Mesendoderm (in vitro differentiated cells): Measurements from ENCODE around the gene TOMM34.

ENCODE experiments used
- DNase-seq: peaks from one replicate; pipeline ENCODE4 v3.0.0; 2013
- H2AK5ac ChIP-seq: 2 replicates; pipeline ENCODE4 v1.6.1; 2013; ENCODE audit warnings: low read length, inconsistent platforms
- H2BK120ac ChIP-seq: 2 replicates; pipeline ENCODE4 v1.6.1; 2013; ENCODE audit warnings: low read depth, mild to moderate bottlenecking, low read length, moderate library complexity, mixed read lengths
- H2BK15ac ChIP-seq: replicated peaks from 2 replicates; pipeline ENCODE4 v1.6.1; 2013; ENCODE audit warnings: low read depth, mild to moderate bottlenecking, moderate library complexity
- H2BK5ac ChIP-seq: 2 replicates; pipeline ENCODE4 v1.6.1; 2013; ENCODE audit warnings: low read length, inconsistent platforms
- H3K18ac ChIP-seq: 2 replicates; pipeline ENCODE4 v1.6.1; 2013; ENCODE audit warnings: mild to moderate bottlenecking, low read length, mixed read lengths
- H3K23ac ChIP-seq: one replicate; pipeline ENCODE4 v1.6.1; 2013; ENCODE audit warnings: low read length
- H3K27ac ChIP-seq: 2 replicates; pipeline ENCODE4 v1.5.1; 2013; ENCODE audit warnings: low read depth, mild to moderate bottlenecking, inconsistent platforms, low read length, moderate library complexity
- H3K27me3 ChIP-seq: 2 replicates; pipeline ENCODE4 v1.6.1; 2013; ENCODE audit warnings: low read length, control low read depth, mild to moderate bottlenecking, inconsistent platforms; ENCODE audit not compliant: insufficient read depth, poor library complexity
- H3K36me3 ChIP-seq: 2 replicates; pipeline ENCODE4 v1.6.1; 2013; ENCODE audit warnings: low read length, inconsistent platforms; ENCODE audit not compliant: control insufficient read depth, insufficient read depth
- H3K4ac ChIP-seq: one replicate; pipeline ENCODE4 v1.6.1; 2013; ENCODE audit warnings: low read depth, mild to moderate bottlenecking, low read length, moderate library complexity
- H3K4me1 ChIP-seq: 2 replicates; pipeline ENCODE4 v1.6.1; 2013; ENCODE audit warnings: low read depth, low read length, inconsistent platforms; ENCODE audit not compliant: control insufficient read depth
- H3K4me2 ChIP-seq: 2 replicates; pipeline ENCODE4 v1.6.1; 2013; ENCODE audit warnings: low read length
- H3K4me3 ChIP-seq: 2 replicates; pipeline ENCODE4 v1.5.1; 2013; ENCODE audit warnings: mild to moderate bottlenecking, low read length
- H3K56ac ChIP-seq: one replicate; pipeline ENCODE4 v1.6.1; 2013; ENCODE audit warnings: low read length
- H3K79me1 ChIP-seq: 2 replicates; pipeline ENCODE4 v1.6.1; 2013; ENCODE audit warnings: low read length, inconsistent platforms
- H3K79me2 ChIP-seq: 2 replicates; pipeline ENCODE4 v1.6.1; 2013; ENCODE audit warnings: mild to moderate bottlenecking, low read length; ENCODE audit not compliant: control insufficient read depth, insufficient read depth
- H3K9ac ChIP-seq: 2 replicates; pipeline ENCODE4 v1.6.1; 2013; ENCODE audit warnings: low read length, inconsistent platforms
- H4K5ac ChIP-seq: one replicate; pipeline ENCODE4 v1.6.1; 2013; ENCODE audit warnings: low read length
- H4K8ac ChIP-seq: one replicate; pipeline ENCODE4 v1.6.1; 2013; ENCODE audit warnings: low read depth, mild to moderate bottlenecking, control low read depth, low read length, moderate library complexity
- WGBS: extraction: QIAGEN DNeasy Blood & Tissue Kit; methylation state at CpG from one replicate; pipeline ENCODE4 v1.1.7; 2013; ENCODE audit warnings: low lambda C conversion rate, missing lambda C conversion rate; ENCODE audit not compliant: insufficient coverage; ENCODE audit errors: extremely low coverage; 5-methylcytosine and 5-hydroxymethylcytosine counted together

TOMM34 gene

DNA sequence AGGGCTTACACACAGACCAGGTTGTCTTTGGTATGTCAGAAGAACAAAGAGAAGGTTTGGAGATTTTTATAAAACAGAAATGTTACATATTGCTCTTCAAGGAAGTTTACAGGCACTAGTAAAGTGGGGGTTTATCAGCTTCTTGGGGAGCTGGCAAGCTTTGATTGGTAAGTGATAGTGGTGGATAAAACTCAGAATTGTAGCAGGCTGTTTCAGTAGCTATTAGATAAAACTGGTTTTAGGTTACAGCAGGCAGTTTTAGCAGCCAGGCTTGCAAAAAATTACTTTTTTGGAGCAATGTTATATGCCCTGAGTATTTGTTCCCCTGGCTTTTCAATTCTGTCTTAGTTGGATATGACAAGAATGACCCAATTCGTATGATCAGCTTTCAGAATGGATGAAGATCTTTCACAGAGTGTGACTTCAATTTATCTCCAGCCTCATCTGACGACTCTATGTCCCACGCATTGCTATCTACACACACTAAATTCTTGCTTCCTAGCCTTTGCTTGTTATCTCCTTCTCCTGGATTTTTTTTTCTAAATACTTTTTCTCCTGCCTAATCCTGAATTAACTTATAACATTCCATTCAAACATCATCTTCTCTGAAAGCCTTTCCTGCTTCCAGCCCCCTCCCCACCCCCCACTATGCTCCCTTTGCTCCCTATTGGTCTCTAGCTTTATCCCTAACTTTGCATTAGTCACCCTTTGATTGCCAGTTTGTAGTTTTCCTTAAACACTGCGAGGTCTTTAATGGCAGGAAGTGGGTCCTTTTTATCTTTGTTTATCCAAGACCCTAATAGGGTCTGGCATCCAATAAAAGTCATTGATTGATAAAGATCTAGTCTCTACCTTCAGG, 1.0 kb upstream of the TOMM34 start:
- Histone ChIP-seq H4K5ac (no peak overlapping the region), H3K79me2 (peaks cover 5% of the 10 kb centered on the region), H3K18ac (no peak overlapping the region), H2BK120ac (no peak overlapping the region), H3K4me1 (peaks cover 10% of the 10 kb centered on the region), H3K4me3 (no peak overlapping the region), H2BK5ac (no peak overlapping the region), H3K79me1 (peaks cover 9% of the 10 kb centered on the region), H2BK15ac (no peak overlapping the region), H3K27me3 (no peaks in the 10 kb centered on the region), H3K9ac (no peak overlapping the region), H3K23ac (no peak overlapping the region), H3K56ac (no peak overlapping the region), H2AK5ac (no peak overlapping the region), H3K36me3 (no peaks in the 10 kb centered on the region), H3K4ac (no peak overlapping the region), H3K27ac (no peak overlapping the region), H4K8ac (no peak overlapping the region), H3K4me2 (no peak overlapping the region)
- DNase-seq, result peak; percentile 87
- WGBS, result no CpG with 5 or more reads among the region's 4 CpGs

DNA sequence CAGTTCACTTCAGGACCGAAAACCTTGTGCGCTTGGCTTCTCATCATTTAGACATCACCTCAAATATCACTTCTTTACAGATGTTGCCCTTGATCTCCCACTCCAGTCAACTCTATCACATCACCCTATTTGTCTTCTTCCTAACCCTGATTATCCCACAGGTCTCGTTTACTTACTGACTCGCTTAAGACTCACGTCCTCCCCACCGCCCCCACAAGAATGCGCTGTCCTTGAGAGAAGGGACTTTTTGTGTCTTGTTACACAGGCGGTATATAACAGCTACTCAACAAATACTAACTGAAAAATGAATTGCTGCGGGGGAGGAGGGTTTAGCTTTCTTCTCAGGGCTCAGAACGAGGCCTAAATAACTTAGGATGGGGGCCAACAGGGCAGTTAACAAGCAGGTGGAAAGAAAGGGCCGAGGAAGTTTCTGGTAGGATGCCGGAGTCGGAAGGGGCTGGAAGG, 527 bp downstream of the TOMM34 start:
- Histone ChIP-seq H3K4me1 (peaks cover 10% of the 10 kb centered on the region), H2AK5ac (no peak overlapping the region), H3K56ac (peak overlapping the region; percentile 94), H3K27ac (peak overlapping the region; percentile 79), H3K4me3 (peak overlapping the region; percentile 77), H2BK5ac (no peak overlapping the region), H3K4me2 (peak overlapping the region; percentile 92), H4K5ac (no peak overlapping the region), H3K9ac (peak overlapping the region; percentile 90), H4K8ac (no peak overlapping the region), H3K79me2 (peaks cover 5% of the 10 kb centered on the region), H3K23ac (no peak overlapping the region), H3K36me3 (no peaks in the 10 kb centered on the region), H2BK15ac (no peak overlapping the region), H3K4ac (no peak overlapping the region), H3K27me3 (no peaks in the 10 kb centered on the region), H3K79me1 (peaks cover 9% of the 10 kb centered on the region), H2BK120ac (no peak overlapping the region), H3K18ac (peak overlapping the region; percentile 81)
- no CpG with 5 or more reads among the region's 13 CpGs for WGBS
- peak; percentile 66 for DNase-seq

DNA sequence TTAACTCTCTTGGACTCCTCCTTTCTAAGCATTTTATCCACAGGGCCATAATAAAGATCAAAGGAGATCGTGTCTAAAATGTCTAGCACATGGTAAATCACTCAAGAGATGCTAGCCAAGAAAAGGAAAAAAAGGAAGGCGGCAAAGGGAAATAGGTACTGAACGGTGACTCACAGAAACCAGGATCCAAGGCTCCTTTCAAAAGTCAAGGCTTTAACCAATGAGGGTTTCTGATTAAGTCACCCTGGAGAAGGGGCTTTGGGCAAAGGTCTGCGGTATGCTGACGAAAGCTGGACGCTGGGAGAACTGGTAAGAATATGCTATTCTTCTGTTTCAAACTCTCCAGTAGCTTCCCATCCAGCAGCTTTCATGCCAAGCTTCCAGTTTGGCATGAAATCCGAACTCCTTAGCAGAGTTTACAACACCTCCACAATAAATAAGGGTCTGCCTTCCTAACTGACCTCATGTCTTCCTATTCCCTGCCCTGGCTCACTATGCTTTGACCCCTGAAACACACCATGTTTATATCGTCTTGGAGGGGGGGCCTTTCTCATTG, 1.0 kb downstream of the TOMM34 start:
- H2AK5ac ChIP-seq, result no peak overlapping the region
- H3K18ac ChIP-seq, result no peak overlapping the region
- H3K4me3 ChIP-seq, result peak overlapping the region; percentile 77
- no peak overlapping the region for H2BK5ac ChIP-seq
- DNase-seq, result peak; percentile 19
- no peak overlapping the region for H3K23ac ChIP-seq
- H2BK15ac ChIP-seq, result no peak overlapping the region
- WGBS, result no CpG with 5 or more reads among the region's 8 CpGs
- H4K8ac ChIP-seq, result no peak overlapping the region
- H3K4me1 ChIP-seq, result peaks cover 10% of the 10 kb centered on the region
- no peak overlapping the region for H3K27ac ChIP-seq
- H2BK120ac ChIP-seq, result no peak overlapping the region
- peak overlapping the region; percentile 92 for H3K4me2 ChIP-seq
- peaks cover 5% of the 10 kb centered on the region for H3K79me2 ChIP-seq
- H3K79me1 ChIP-seq, result peaks cover 9% of the 10 kb centered on the region
- H3K36me3 ChIP-seq, result no peaks in the 10 kb centered on the region
- H3K4ac ChIP-seq, result no peak overlapping the region
- no peaks in the 10 kb centered on the region for H3K27me3 ChIP-seq
- H3K56ac ChIP-seq, result peak overlapping the region; percentile 94
- no peak overlapping the region for H4K5ac ChIP-seq
- H3K9ac ChIP-seq, result peak overlapping the region; percentile 90

DNA sequence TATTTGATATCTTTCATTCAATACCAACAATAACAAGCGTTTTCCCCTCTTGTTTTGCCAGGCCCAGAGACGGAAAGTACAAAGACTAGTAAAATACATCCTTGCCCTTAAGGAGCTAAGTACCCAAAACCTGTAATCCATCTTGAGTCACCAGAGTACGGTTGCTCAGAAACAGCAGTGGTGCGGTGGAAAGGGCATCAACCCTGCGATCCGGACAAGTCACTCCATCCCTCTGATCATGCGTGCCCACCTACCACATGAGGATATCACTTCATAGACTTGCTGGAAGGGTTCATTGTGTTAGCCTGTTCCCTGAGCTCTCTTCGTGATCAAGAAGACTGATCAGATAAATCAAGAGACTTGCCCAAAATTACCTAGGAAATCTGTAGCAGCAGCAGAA, 1.9 kb downstream of the TOMM34 start:
- Histone ChIP-seq H2BK5ac (no peak overlapping the region), H3K4me3 (no peak overlapping the region), H4K8ac (no peak overlapping the region), H3K4me2 (no peak overlapping the region), H3K4ac (no peak overlapping the region), H3K79me1 (peaks cover 9% of the 10 kb centered on the region), H3K79me2 (peaks cover 5% of the 10 kb centered on the region), H3K23ac (no peak overlapping the region), H3K18ac (no peak overlapping the region), H3K4me1 (peaks cover 10% of the 10 kb centered on the region), H2BK120ac (no peak overlapping the region), H4K5ac (no peak overlapping the region), H3K27me3 (no peaks in the 10 kb centered on the region), H3K56ac (no peak overlapping the region), H3K27ac (no peak overlapping the region), H3K9ac (peak overlapping the region; percentile 6), H3K36me3 (no peaks in the 10 kb centered on the region), H2AK5ac (no peak overlapping the region), H2BK15ac (no peak overlapping the region)
- no peak for DNase-seq
- WGBS, result no CpG with 5 or more reads among the region's 8 CpGs

DNA sequence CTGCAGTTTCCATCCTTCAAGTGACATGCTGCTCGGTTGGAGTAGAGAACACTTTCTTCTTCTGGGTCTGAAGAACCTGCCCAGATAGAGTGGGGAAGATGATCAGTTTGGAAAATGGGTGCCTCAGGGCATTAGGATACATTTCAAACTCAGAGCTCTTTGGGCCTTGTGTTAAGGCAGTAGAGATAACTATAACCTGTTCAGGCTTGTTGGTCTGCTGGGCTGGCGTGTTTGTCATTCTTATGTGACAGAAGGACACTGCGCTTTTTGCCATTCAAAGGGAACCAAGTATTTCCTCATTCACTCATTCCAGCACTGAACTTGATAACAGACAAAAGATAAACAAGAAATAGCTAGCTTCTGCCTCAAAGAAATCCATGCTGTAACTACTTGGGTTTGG, 3.8 kb downstream of the TOMM34 start:
- Histone ChIP-seq H3K4ac (no peak overlapping the region), H3K4me2 (no peak overlapping the region), H4K8ac (no peak overlapping the region), H3K27me3 (no peaks in the 10 kb centered on the region), H3K79me2 (peaks cover 5% of the 10 kb centered on the region), H3K79me1 (peaks cover 9% of the 10 kb centered on the region), H2AK5ac (no peak overlapping the region), H4K5ac (no peak overlapping the region), H3K23ac (no peak overlapping the region), H3K4me1 (peaks cover 10% of the 10 kb centered on the region), H3K27ac (no peak overlapping the region), H3K4me3 (no peak overlapping the region), H3K56ac (no peak overlapping the region), H3K9ac (no peak overlapping the region), H2BK120ac (no peak overlapping the region), H3K18ac (no peak overlapping the region), H2BK5ac (no peak overlapping the region), H2BK15ac (no peak overlapping the region), H3K36me3 (peaks cover under 1% of the 10 kb centered on the region)
- WGBS, result no CpG with 5 or more reads among the region's 3 CpGs
- DNase-seq, result no peak
